Hepatocyte (in vitro differentiated cells): Measurements from ENCODE around the gene AP5Z1. TPM values are rescaled to one million over a fixed set of nuclear protein-coding genes. Genes with fewer than 3 reads are reported as not detected.

Experiments used
- DNase-seq: peaks from one replicate; pipeline ENCODE4 v3.0.0-alpha.2; 2016; ENCODE audit warnings: low spot score
- H2AFZ ChIP-seq: fragments of 200-600 bp; sonication (generic); 2 replicates; pipeline ENCODE4 v1.6.0; 2016; ENCODE audit warnings: antibody characterized with exemption, mild to moderate bottlenecking
- H3K27ac ChIP-seq: fragments of 200-600 bp; sonication (generic); 2 replicates; pipeline ENCODE4 v1.5.1; 2016; ENCODE audit warnings: mild to moderate bottlenecking
- H3K27me3 ChIP-seq: fragments of 200-600 bp; sonication (generic); 2 replicates; pipeline ENCODE4 v1.6.1; 2016
- H3K36me3 ChIP-seq: fragments of 200-600 bp; sonication (generic); replicated peaks from 2 replicates; pipeline ENCODE4 v1.5.1; 2016; ENCODE audit warnings: low read depth; ENCODE audit not compliant: insufficient read depth
- H3K4me1 ChIP-seq: fragments of 200-600 bp; sonication (generic); 2 replicates; pipeline ENCODE4 v1.5.1; 2016; ENCODE audit warnings: mild to moderate bottlenecking, moderate library complexity; ENCODE audit not compliant: insufficient read depth
- H3K4me2 ChIP-seq: fragments of 200-600 bp; sonication (generic); 2 replicates; pipeline ENCODE4 v1.6.0; 2016
- H3K4me3 ChIP-seq: fragments of 200-600 bp; sonication (generic); 2 replicates; pipeline ENCODE4 v1.5.1; 2016; ENCODE audit warnings: mild to moderate bottlenecking
- H3K79me2 ChIP-seq: fragments of 200-600 bp; sonication (generic); 2 replicates; pipeline ENCODE4 v1.6.0; 2017; ENCODE audit warnings: mild to moderate bottlenecking
- H3K9me2 ChIP-seq: fragments of 200-600 bp; sonication (generic); replicated peaks from 2 replicates; pipeline ENCODE4 v1.6.0; 2017; ENCODE audit warnings: mild to moderate bottlenecking; ENCODE audit not compliant: insufficient read depth
- H3K9me3 ChIP-seq: fragments of 200-600 bp; sonication (generic); 2 replicates; pipeline ENCODE4 v1.5.1; 2016; ENCODE audit warnings: low read depth, mild to moderate bottlenecking
- H4K20me1 ChIP-seq: fragments of 200-600 bp; sonication (generic); 2 replicates; pipeline ENCODE4 v1.6.0; 2016; ENCODE audit warnings: mild to moderate bottlenecking; ENCODE audit not compliant: insufficient read depth, poor library complexity, severe bottlenecking
- CTCF ChIP-seq: fragments of 200-600 bp; sonication (generic); IDR thresholded peaks from 2 replicates; pipeline ENCODE4 v1.5.1; 2016; ENCODE audit warnings: antibody characterized with exemption, mild to moderate bottlenecking; ENCODE audit not compliant: poor library complexity
- EZH2 ChIP-seq: fragments of 200-600 bp; sonication (generic); IDR thresholded peaks from 2 replicates; pipeline ENCODE4 v1.6.1; 2016; ENCODE audit warnings: antibody characterized with exemption, mild to moderate bottlenecking, borderline replicate concordance
- EZH2phosphoT487 ChIP-seq: fragments of 200-600 bp; sonication (generic); IDR thresholded peaks from one replicate; pipeline ENCODE4 v1.6.1; 2018; ENCODE audit warnings: antibody characterized with exemption, mild to moderate bottlenecking, low read depth, moderate library complexity; ENCODE audit not compliant: unreplicated experiment, severe bottlenecking
- WGBS: methylation state at CpG from one replicate; pipeline ENCODE4 v1.1.6; 2016; ENCODE audit warnings: low lambda C conversion rate; ENCODE audit errors: missing lambda C conversion rate; 5-methylcytosine and 5-hydroxymethylcytosine counted together
- polyA plus RNA-seq: library from polyadenylated mRNA; unstranded; fragments of >200 nt; fragmentation: Nextera tagmentation; extraction: Ambion mirVana; gene quantifications from 2 replicates; pipeline ENCODE4 v1.2.1, GENCODE V29; 2016
- total RNA-seq: library from RNA; depleted of rRNA; stranded (reverse); fragments of >200 nt; gene quantifications from 2 replicates; pipeline ENCODE4 v1.2.3, GENCODE V29; 2014

AP5Z1 gene
- total and polyA plus RNA-seq, 2 experiments from 2014 or later, result 33.9 to 60.3 TPM

- Histone ChIP-seq H2AFZ (no peak overlapping the region), H3K4me3 (no peak overlapping the region), H3K27me3 (no peaks in the 10 kb centered on the region), H3K4me1 (no peaks in the 10 kb centered on the region), H3K9me2 (no peaks in the 10 kb centered on the region), H3K27ac (no peak overlapping the region), H3K4me2 (no peak overlapping the region), H4K20me1 (peaks cover 13% of the 10 kb centered on the region), H3K9me3 (no peaks in the 10 kb centered on the region), H3K79me2 (peaks cover 15% of the 10 kb centered on the region), H3K36me3 (no peaks in the 10 kb centered on the region)
- DNase-seq, result no peak
- WGBS, result 98% methylated on average over 38 of the region's 40 CpGs
- TF ChIP-seq CTCF, result no peak
- TF ChIP-seq EZH2, result no peak
- TF ChIP-seq EZH2phosphoT487, result no peak
These were observed 8.4 kb downstream of the AP5Z1 start for GRCh38 chr7:4783762-4784351.

GRCh38 chr7:4784799-4785198 is 9.4 kb downstream of the AP5Z1 start:
- no peak overlapping the region for H2AFZ ChIP-seq
- no peak overlapping the region for H3K4me2 ChIP-seq
- no peaks in the 10 kb centered on the region for H3K36me3 ChIP-seq
- DNase-seq, result no peak
- H3K4me1 ChIP-seq, result no peaks in the 10 kb centered on the region
- H3K4me3 ChIP-seq, result no peak overlapping the region
- H4K20me1 ChIP-seq, result peaks cover 5% of the 10 kb centered on the region
- TF ChIP-seq EZH2, result no peak
- TF ChIP-seq CTCF, result no peak
- TF ChIP-seq EZH2phosphoT487, result no peak
- H3K79me2 ChIP-seq, result peaks cover 7% of the 10 kb centered on the region
- H3K9me3 ChIP-seq, result no peaks in the 10 kb centered on the region
- 93% methylated on average over 18 of the region's 19 CpGs for WGBS
- H3K9me2 ChIP-seq, result no peaks in the 10 kb centered on the region
- no peaks in the 10 kb centered on the region for H3K27me3 ChIP-seq
- no peak overlapping the region for H3K27ac ChIP-seq

- no peaks in the 10 kb centered on the region for H4K20me1 ChIP-seq
- H3K9me2 ChIP-seq, result no peaks in the 10 kb centered on the region
- no peaks in the 10 kb centered on the region for H3K27me3 ChIP-seq
- no peaks in the 10 kb centered on the region for H3K9me3 ChIP-seq
- no peak overlapping the region for H2AFZ ChIP-seq
- TF ChIP-seq EZH2phosphoT487, result no peak
- no peak for TF ChIP-seq EZH2
- no peak for TF ChIP-seq CTCF
- H3K36me3 ChIP-seq, result no peaks in the 10 kb centered on the region
- peaks cover 2% of the 10 kb centered on the region for H3K79me2 ChIP-seq
- no peak overlapping the region for H3K27ac ChIP-seq
- no peak for DNase-seq
- H3K4me2 ChIP-seq, result no peak overlapping the region
- H3K4me3 ChIP-seq, result no peak overlapping the region
- H3K4me1 ChIP-seq, result no peaks in the 10 kb centered on the region
- WGBS, result 98% methylated on average over 20 of the region's 20 CpGs
These were observed 9.9 kb downstream of the AP5Z1 start for GRCh38 chr7:4785371-4785770.

GRCh38 chr7:4786015-4786414 is 10.6 kb downstream of the AP5Z1 start:
- H3K9me3 ChIP-seq, result no peaks in the 10 kb centered on the region
- no peak overlapping the region for H3K4me3 ChIP-seq
- no peak overlapping the region for H3K4me2 ChIP-seq
- no peaks in the 10 kb centered on the region for H3K79me2 ChIP-seq
- H3K27ac ChIP-seq, result no peak overlapping the region
- H3K36me3 ChIP-seq, result no peaks in the 10 kb centered on the region
- no peaks in the 10 kb centered on the region for H4K20me1 ChIP-seq
- H3K27me3 ChIP-seq, result no peaks in the 10 kb centered on the region
- TF ChIP-seq CTCF (no peak), EZH2phosphoT487 (no peak), EZH2 (no peak)
- H2AFZ ChIP-seq, result no peak overlapping the region
- no peak for DNase-seq
- H3K4me1 ChIP-seq, result no peaks in the 10 kb centered on the region
- WGBS, result 95% methylated on average over 17 of the region's 17 CpGs
- H3K9me2 ChIP-seq, result no peaks in the 10 kb centered on the region
